Measurements from ENCODE around the gene ROBO1. TPM values are rescaled to one million over a fixed set of nuclear protein-coding genes. Genes with fewer than 3 reads are reported as not detected.

The ROBO1 gene
- total RNA-seq, 1 experiment from 2014 or later = 51.2 TPM

DNA sequence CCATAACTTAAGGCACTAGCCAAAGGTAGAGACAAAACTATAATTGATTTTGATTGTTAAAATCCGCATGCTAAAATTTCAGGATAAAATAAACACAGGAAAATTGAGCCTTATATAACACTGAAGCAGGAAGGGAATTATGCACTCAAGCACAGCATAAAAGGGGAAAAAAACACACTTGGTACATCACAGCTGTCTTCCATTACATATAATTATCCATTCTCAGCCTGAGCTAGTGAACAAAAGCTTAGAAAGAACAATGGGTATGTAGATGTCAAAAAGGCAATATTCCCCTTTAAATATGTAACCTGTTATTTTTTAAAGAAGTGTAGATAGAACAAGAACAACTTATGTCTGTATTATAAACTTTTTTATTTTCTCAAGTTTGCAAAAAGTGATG is 899.2 kb downstream of the ROBO1 start:
- DNase-seq (ENCODE audit: low read depth, low spot score) = no peak
- in situ Hi-C loops (cut with HindIII; ENCODE audit: low pct_unique_long_range_greater_than_20kb, low sequenced_read_pairs) = no loop called here

DNA sequence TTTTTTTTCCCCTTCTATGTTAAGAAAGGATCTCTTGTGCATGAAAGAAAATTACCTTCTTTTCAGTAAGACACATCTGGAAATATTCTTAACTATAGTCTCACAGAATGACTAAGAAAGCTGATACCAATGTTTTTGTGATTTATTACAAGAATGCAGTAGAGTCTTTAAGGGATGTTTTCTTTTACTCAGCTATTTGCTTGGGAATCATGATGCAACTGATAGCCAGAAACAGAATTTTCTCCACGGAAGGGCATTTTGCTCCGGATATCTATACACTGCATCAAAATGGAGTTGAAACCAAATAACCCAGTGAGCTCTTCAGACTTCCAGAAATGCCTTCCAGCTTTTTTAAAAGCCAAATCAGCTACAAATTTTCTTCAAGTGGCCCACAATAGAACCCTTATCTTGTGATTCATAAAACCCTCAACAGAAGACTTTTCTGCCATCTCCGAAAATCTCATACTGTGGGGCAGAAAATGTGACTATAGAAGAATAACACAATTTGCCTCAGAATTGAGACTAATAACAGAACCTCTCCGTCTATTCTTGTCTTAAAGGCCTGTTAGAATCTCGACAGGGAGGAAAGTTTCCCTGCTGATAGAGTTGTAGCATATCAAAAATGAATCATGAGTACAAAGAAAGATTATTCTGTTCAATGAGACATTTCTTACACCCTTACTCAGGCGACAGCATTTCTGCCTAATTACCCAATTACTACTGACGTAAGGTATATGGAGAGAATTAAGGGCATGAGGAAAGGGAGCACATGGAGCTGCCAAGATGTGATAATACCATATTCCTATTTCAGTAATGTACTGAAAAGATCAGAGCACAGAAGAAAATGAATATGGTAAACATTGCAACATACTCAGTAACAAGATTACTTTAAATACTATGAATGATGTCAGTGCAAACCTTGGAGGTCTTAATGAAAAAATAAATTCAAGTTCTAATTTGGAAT is 900.1 kb downstream of the ROBO1 start:
- in situ Hi-C loops (cut with HindIII; ENCODE audit: low pct_unique_long_range_greater_than_20kb, low sequenced_read_pairs) = no loop called here
- DNase-seq (ENCODE audit: low read depth, low spot score) = no peak

- in situ Hi-C loops (cut with HindIII; ENCODE audit: low pct_unique_long_range_greater_than_20kb, low sequenced_read_pairs) = no loop called here
- DNase-seq (ENCODE audit: low read depth, low spot score) = no peak
Measured at GRCh38 chr3:78863306-78864203, 904.2 kb downstream of the ROBO1 start.

DNA sequence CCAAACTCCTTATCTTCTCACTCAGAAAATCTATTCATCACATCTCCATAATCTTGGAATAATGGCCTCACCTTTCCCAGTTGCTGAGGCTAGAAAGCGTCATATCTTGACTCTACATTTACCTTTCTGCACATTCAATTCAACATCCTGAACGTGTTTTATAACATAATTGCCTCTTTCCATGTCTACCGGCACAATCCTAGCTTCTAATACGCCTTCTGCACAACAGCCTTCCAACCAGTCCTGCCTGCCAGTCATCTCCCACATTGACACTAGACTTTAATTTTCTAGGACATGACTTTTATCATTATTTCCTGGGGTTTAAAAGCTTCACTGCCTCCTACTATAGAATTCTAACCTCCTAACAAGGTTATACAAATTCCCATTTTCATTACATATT is 906.6 kb downstream of the ROBO1 start:
- DNase-seq (ENCODE audit: low read depth, low spot score) = no peak
- in situ Hi-C loops (cut with HindIII; ENCODE audit: low pct_unique_long_range_greater_than_20kb, low sequenced_read_pairs) = no loop called here

GRCh38 chr3:78860567-78860966 is 907.2 kb downstream of the ROBO1 start:
- in situ Hi-C loops (cut with HindIII; ENCODE audit: low pct_unique_long_range_greater_than_20kb, low sequenced_read_pairs) = no loop called here
- DNase-seq (ENCODE audit: low read depth, low spot score) = no peak

DNA sequence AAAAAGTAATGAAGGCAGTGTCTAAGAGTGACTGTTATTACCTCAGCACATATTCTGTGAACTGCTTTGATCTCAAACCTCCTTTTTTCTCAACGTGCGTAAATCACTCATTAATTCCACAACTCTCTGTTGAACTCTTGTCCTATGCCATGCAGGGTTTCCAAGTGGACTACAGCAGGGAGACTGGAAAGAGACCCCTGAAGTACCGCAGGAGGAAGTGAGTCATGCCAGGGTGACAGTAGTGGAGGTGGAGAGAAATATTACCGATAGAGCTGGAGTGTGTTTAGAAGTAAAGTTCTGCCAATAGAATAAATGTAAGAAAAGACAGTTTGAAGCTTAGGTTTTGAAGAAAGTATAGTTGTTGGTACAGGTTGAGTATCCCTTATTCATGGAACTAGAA is 908.9 kb downstream of the ROBO1 start:
- no peak for DNase-seq (ENCODE audit: low read depth, low spot score)
- in situ Hi-C loops (cut with HindIII; ENCODE audit: low pct_unique_long_range_greater_than_20kb, low sequenced_read_pairs) = no loop called here

DNA sequence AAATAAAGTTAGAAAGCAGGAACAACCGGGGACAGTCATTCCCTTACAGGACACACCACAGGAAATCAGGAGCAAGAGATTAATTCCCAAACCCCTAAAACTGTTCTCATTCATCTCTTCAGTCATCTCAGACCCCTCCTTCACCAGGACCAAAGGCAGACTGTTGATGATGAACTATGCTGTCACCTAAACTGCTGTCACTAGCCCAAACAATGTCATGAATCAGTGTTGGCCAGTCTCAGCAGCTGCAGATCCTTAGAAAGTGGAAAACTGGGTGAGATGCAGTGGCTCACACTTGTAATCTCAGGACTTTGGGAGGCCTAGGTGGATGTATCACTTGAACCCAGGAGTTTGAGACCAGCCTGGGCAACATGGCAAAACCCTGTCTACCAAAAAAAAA is 909.6 kb downstream of the ROBO1 start:
- in situ Hi-C loops (cut with HindIII; ENCODE audit: low pct_unique_long_range_greater_than_20kb, low sequenced_read_pairs) = no loop called here
- no peak for DNase-seq (ENCODE audit: low read depth, low spot score)

GRCh38 chr3:78857494-78858111 is 910.2 kb downstream of the ROBO1 start:
- in situ Hi-C loops (cut with HindIII; ENCODE audit: low pct_unique_long_range_greater_than_20kb, low sequenced_read_pairs) = no loop called here
- DNase-seq (ENCODE audit: low read depth, low spot score) = peak; percentile 68

DNA sequence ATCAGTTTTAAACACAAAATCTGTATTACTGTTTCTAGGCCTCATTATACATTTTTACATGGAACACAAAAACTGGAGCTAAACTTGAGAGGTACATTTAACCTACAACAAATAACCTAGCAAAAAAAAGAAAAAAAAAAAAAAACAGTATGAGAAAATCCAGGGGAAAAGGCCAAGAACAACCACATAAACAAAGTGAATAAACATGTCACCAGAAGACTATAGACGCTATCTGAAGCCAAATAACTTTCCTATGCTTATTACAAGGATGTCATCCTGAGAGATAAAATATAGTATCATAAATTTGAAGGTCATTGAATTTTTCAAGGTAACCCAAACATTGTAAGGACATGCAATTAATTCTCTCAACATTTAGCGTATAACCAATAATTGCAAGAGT is 911.6 kb downstream of the ROBO1 start:
- in situ Hi-C loops (cut with HindIII; ENCODE audit: low pct_unique_long_range_greater_than_20kb, low sequenced_read_pairs) = no loop called here
- no peak for DNase-seq (ENCODE audit: low read depth, low spot score)

DNA sequence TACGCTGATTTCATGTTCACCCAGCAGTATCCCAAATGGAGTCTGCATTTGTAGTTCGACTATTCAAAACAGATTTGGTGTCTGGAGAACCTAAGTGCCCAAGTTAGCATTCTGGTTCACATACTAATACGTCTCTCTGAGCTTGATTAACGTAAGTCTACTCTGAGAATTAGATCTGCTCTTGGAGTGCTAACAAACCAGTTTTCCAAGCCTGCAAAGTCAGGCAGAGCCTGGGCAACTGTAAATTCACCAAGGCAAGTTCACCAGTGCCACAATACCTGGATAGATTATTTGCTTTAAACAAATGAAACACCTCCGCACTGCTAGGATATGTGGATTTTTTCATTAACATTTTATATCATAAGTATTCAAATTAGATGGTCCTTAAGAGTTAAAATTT is 912.6 kb downstream of the ROBO1 start:
- in situ Hi-C loops (cut with HindIII; ENCODE audit: low pct_unique_long_range_greater_than_20kb, low sequenced_read_pairs) = no loop called here
- no peak for DNase-seq (ENCODE audit: low read depth, low spot score)

DNA sequence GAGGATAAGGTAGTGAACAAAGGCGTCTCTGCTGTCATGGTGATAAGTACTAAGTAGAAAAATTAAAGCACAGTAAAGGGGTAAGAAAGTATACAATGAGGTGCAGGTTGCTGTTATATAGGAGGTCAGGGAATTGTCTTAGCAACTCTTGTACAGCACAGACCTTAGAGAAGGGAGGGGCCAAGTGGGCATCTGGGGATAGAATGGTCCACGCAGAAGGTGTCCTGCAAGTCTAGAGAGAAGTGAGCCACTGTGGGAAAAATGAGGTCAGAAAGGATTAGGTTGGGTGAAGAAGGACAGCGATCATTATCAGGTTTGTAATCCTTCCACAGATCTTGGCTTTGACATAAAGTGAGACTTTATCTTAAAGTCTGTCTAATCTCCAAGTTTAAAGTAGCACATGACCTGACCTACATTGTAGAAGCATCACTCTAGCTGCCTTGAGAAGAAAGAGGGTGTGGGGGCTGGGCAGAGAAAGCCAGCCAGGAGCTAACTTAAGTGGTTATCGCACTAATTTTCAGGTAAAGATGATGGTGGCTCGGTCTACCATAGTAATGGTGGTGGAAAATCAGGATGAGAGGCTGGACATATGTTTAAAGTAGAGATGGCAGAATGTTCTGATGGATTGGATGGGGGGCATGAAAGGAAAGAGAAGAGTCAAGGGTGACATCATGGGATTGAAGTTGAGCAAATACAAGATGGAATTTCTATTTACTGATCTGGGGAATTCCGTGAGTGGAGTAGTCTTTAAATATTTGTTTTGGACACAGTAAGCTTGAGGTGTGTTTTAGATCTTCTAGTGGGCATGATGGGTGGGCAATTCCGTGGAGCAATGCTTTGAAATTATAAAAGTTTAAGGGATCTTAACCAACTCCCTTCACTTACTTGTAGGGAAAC is 919.2 kb downstream of the ROBO1 start:
- in situ Hi-C loops (cut with HindIII; ENCODE audit: low pct_unique_long_range_greater_than_20kb, low sequenced_read_pairs) = no loop called here
- no peak for DNase-seq (ENCODE audit: low read depth, low spot score)

- in situ Hi-C loops (cut with HindIII; ENCODE audit: low pct_unique_long_range_greater_than_20kb, low sequenced_read_pairs) = no loop called here
- DNase-seq (ENCODE audit: low read depth, low spot score) = no peak
Measured at GRCh38 chr3:78847603-78848002, 920.2 kb downstream of the ROBO1 start.

DNA sequence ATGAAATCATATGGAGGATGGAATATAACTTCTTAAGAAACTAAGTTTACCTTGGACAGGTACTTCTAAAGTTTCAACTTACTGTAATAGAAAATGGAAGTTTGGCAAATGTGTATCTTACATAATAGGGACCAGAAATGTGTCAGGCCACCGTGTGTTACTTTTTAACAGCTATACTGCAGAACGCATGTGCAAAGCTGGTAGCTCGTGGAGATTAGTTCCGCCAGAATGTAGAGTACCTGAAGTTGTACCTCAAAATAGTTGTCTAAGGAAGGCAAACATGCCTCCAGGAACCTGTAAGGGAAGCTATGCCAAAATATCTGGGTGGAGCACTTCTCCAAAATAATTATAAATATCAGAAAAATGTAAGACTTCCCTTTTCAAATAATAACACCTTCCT is 920.6 kb downstream of the ROBO1 start:
- no peak for DNase-seq (ENCODE audit: low read depth, low spot score)
- in situ Hi-C loops (cut with HindIII; ENCODE audit: low pct_unique_long_range_greater_than_20kb, low sequenced_read_pairs) = no loop called here

DNA sequence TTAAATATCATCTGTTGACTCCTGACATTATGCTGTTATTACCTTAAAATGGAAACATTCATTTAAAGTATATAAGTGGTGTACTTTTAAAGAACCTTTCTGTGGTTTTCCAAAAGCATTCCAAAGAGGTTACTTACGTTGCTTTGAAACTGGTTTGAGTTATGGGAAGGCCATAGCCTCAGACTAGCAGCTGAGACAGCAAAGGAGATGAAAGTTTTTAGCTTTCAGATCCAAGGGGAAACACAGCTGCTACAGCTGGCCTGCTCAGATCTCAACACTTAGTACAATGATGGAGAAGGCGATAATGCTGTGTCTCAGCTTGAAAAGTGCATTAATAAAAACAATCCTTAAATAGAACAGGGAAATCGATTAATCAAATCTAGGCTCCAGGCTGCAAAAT is 921.1 kb downstream of the ROBO1 start:
- in situ Hi-C loops (cut with HindIII; ENCODE audit: low pct_unique_long_range_greater_than_20kb, low sequenced_read_pairs) = no loop called here
- DNase-seq (ENCODE audit: low read depth, low spot score) = peak; percentile 28

DNA sequence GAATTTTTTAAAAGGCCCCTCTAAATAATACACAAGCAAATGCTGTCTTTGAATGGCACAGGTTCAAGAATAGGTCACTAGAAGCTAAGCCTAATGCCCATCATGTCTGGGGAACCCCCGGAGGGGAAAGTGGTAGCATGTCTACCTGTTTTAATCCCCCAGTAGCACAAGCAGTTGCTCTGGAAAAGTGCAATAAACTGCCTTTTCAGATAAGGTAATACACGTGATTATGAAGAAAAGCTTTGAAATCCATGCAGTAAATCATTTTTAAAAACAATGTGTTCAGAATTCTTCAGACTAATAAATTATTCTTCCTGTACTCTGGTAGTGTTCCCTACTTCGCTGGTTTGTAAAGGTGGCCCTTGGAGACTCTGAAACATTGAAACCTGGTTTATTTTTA is 922.2 kb downstream of the ROBO1 start:
- in situ Hi-C loops (cut with HindIII; ENCODE audit: low pct_unique_long_range_greater_than_20kb, low sequenced_read_pairs) = no loop called here
- DNase-seq (ENCODE audit: low read depth, low spot score) = no peak

DNA sequence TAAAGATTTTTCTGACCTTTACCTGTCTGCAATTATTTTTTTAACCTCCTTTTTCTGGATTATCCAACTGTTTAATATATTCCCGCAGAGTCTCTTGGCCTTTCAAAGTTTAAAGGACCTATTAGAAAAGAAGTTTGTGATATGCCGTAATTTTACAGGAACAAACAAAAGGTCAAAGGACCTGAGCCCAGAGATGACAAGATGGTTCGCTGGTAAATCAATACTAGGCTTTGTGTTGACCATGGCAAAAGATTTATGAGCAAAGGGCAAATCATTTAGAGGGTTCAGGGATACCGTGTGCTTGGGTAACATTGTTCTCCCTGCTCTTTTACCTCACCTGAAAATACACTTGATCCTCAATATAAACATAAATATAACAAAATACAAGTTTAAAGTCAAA is 923.5 kb downstream of the ROBO1 start:
- DNase-seq (ENCODE audit: low read depth, low spot score) = no peak
- in situ Hi-C loops (cut with HindIII; ENCODE audit: low pct_unique_long_range_greater_than_20kb, low sequenced_read_pairs) = no loop called here

DNA sequence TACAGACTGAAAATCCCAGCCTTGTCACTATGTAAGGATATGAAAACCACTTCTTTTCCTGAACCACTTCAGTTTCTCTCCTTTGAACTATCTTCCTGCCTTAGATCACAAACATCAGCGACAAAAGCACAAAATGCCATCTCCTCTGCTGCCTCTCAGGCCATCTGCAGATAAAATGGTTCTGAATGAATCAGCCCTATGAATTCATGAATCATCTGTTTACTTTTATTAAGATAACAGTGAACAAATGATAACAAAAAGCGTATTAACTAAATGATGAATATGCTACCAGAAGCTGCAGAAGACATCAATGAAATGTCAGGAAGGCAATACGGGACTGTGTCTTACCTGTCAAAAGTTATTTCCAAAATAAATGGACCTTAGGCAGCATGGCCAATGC is 928.1 kb downstream of the ROBO1 start:
- in situ Hi-C loops (cut with HindIII; ENCODE audit: low pct_unique_long_range_greater_than_20kb, low sequenced_read_pairs) = no loop called here
- no peak for DNase-seq (ENCODE audit: low read depth, low spot score)
